ENCODE measurements around the gene MISP3.

MISP3 gene

DNA sequence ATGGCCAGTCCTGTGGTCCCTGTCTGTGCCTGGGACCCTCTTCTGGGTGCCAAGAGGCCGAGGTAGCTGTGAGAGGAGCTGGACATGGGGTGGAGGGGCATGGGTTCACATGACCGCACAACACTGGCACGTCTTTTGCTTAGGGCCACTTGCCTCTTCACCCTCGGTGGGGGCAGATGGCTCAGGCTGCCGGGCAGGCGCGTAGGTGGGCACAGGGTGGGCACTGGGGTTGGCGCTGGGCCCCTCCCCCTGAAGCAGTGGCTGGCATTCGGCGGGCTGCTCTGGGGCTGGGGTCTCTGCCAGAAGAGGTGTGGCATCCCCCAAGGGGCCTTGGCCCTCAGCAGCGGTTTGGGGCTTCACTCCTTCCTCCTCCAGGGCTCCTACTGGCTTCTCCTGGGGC lies 19.1 kb upstream of the MISP3 start:
- no peak for DNase-seq (ENCODE audit: low spot score)

GRCh38 chr19:14054099-14054498 lies 18.5 kb upstream of the MISP3 start:
- no peak for DNase-seq (ENCODE audit: low spot score)

GRCh38 chr19:14054721-14055120 lies 17.9 kb upstream of the MISP3 start:
- no peak for DNase-seq (ENCODE audit: low spot score)

DNA sequence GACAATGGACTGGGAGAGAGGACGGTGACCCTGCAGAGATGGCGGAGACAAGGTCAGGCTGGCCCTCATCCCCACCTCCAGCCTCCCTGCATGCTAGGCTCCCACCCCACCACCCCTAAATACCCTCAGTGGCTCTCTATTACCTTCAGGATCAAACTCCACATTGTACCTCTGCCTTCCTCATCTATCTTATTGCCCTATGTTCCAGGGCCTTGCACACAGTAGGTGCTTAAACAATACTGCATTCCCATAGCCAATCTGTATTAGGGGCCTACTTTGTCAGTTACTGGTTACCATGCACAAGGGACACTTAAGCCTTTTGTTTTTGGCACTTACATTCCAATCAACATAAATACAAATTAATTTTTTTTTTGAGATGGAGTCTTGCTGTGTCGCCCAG lies 17.2 kb upstream of the MISP3 start:
- no peak for DNase-seq (ENCODE audit: low spot score)

DNA sequence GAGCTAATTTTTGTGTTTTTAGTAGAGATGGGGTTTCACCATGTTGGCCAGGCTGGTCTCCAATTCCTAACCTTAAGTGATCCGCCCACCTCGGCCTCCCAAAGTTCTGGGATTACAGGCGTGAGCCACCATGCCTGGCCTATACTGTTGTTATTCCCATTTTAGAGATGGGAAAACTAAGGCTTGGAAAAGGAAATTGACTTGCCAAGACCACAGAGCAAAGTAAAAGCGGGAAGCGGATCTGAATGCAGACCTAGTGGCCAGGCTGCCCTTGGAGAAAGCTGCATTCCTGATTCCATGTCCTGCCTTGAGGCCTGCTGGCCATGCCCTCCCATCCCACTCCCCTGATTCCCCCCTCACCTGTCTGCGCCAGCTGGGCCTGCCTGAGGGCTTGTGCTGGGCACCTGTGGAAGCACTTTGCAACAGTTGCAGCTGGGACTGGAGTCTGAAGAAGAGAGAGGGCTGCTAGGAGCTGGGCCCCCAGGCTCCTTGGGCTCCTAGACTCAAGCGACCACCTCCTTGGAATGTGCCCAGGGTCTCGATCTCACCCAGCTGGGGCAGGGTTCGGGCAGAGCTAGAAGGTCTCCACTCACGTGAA lies 16.4 kb upstream of the MISP3 start:
- DNase-seq (ENCODE audit: low spot score): no peak

- DNase-seq (ENCODE audit: low spot score): no peak
These were observed 15.7 kb upstream of the MISP3 start for GRCh38 chr19:14056741-14057356.

DNA sequence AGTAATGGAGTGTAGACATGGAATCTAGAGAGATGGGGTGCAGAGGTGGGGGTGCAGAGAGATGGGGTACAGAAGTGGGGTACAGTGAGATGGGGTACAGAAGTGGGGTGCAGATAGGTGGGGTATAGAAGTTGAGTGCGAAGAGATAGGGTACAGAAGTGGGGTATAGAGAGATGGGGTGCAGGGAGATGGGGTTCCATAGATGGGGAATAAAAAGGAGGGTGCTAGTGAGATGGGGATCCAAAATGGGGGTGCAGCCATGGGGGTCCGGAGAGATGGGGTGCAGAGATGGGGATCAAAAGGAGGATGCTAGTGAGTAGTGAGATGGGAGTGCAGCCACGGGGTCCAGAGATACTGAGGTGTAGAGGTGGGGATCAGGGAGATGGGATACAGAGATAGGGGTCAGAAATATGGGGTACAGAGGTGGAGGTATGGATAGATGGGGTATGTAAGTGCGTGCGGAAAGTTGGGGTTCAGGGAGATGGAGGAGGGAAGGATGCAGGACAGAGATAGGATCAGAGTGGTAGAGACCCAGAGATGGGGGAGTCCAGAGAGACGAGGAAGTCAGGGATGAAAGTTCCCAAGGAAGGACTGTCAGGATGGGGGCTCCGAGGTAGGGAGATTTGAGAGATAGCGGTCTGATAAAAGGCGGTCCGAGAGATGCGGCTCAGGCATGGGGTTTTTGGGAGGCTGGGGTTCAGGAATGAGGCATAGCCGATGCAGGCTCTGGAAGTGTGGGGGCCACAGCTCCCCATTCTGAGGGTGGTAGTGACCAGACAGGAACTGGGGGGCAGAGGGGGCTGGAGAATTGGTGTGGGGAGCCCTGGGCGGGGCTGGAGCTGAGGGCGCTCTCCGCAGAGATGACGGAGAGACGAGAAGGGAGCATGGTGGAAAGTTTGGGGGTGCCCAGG lies 14.1 kb upstream of the MISP3 start:
- DNase-seq (ENCODE audit: low spot score): no peak

GRCh38 chr19:14059093-14059480 lies 13.5 kb upstream of the MISP3 start:
- DNase-seq (ENCODE audit: low spot score): peak; percentile 34

- DNase-seq (ENCODE audit: low spot score): no peak
These were observed 12.9 kb upstream of the MISP3 start for GRCh38 chr19:14059652-14060155.

DNA sequence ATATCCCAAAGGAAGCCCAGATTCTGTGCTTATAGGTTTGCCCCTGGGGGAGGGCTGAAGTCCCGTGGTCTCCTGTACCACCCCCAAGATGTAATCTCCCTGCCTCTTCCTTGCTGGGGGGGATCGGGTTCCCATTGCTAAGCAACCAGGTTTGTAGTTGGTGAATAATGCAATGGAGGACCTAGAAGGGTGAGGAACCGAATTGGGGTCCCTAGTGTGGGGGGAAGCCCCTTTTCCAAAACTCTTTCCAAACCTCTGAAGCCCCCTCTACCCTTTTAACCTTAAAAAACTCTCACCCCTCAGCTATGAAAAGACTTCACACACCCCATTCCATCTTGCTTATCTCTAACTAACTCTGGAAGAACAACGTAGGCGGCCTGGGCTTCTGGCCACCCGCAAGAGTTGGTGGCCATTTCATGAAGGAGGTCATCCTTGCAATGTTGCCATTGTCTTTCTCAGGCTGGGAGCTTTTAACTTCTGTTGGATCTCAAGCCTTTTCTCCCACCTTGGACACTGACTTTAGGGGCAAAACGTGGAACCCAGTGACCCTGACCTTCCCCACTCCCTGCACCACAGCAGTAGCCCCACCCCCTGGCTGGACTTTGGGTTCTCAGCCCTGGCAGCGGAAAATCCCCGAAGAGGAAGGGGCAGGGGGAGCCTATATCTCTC lies 11.4 kb upstream of the MISP3 start:
- DNase-seq (ENCODE audit: low spot score): no peak

DNA sequence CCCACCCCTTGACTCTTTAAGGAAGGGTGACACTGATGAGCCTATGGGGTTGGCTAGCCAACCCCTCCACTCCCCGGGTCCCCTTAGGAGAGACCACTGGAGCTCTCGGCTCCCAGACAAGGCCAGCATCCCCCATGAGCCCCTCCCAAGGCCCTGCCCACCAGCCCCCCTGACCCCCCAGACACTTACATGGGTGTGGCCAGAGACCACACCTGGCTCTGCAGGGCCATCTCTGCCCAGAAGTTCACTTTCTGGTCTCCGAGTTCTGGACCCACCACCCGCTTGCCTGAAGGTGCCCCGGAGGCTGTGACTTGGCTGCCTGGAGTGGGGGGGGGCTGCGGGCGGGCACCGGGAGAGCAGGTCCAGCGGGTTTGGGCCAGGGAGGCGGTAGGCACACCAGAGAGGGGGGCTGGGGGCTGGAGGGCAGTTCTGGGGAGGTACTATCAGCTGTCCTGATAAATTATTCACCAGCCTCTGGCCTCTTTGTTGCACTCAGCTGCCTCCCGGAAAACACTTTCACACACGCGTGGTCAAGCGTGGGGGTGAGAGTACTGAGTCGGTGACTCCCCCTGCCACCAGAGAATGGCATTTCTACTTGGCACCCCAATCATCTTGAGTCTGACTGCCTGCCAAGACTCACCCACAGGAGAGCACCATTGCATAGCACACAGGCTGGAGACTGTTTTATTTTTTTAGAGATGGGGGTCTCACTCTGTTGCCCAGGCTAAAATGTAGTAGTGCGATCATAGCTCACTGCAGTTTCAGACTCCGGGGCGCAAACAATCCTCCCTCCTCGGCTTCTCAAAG lies 10.6 kb upstream of the MISP3 start, which contains the start of gene PALM3:
PALM3 (minus strand) TSS at position 326 of the 807 bp plus-strand sequence; CDS start at position 230, 96 bp downstream.
- no peak for DNase-seq (ENCODE audit: low spot score)

DNA sequence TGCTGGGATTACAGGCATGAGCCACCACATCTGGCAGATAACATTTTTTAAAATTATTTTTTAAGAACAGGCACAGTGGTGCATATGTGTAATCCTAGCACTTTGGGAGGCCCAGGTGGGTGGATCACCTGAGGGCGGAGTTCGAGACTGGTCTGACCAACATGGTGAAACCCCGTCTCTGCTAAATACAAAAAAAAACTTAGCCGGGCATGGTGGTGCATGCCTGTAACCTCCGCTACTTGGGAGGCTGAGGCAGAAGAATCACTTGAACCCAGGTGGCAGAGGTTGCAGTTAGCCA lies 10.1 kb upstream of the MISP3 start:
- DNase-seq (ENCODE audit: low spot score): no peak

GRCh38 chr19:14063105-14063504 lies 9.5 kb upstream of the MISP3 start:
- no peak for DNase-seq (ENCODE audit: low spot score)

DNA sequence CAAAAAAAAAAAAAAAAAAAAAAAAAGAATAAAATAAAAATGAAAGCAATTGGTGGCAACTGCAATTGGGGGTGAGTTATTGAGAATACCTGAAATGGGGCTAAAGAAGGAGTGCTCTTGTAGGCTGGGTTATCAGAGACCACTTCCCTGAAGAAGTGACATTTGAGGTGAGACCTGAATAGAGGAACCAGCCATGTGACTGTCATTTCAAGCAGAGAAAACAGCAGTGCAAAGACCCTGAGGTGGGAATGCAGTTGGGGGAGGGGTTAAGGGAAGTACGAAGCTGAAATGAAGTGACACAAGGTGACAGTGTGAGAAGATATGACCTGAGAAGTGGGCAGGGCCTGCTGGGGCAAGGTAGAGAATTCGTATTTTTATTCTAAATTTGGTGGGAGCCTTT lies 6.5 kb upstream of the MISP3 start:
- no peak for DNase-seq (ENCODE audit: low spot score)

- no peak for DNase-seq (ENCODE audit: low spot score)
These were observed 2.1 kb upstream of the MISP3 start for GRCh38 chr19:14070268-14071050.

- peak; percentile 70 for DNase-seq (ENCODE audit: low spot score)
These were observed 807 bp downstream of the MISP3 start for GRCh38 chr19:14073261-14073924.

- no peak for DNase-seq (ENCODE audit: low spot score)
These were observed 1.6 kb downstream of the MISP3 start for GRCh38 chr19:14073925-14074838.

- DNase-seq (ENCODE audit: low spot score): no peak
These were observed 5.8 kb downstream of the MISP3 start for GRCh38 chr19:14078411-14078810.
